Sigmoid colon (tissue), 4 donors: ENCODE measurements around the gene APOOL.
A peak's percentile ranks its signal among the peaks of the same experiment; 100 is the strongest.

ENCODE experiments used
- CTCF ChIP-seq, 4 experiments: fragments of 450-650 bp in 3 of 4; fragments of 200-600 bp in 1 of 4; IDR thresholded peaks; one replicate each; pipeline ENCODE4 v1.5.1; 2016 to 2019; ENCODE audit warnings: antibody characterized with exemption in 4 of 4, mild to moderate bottlenecking in 3 of 4, moderate library complexity in 2 of 4
- EP300 ChIP-seq, 4 donors: sonication (generic); formaldehyde crosslinking; IDR thresholded peaks; one replicate each; pipeline ENCODE4 v1.6.1; 2017; ENCODE audit warnings: antibody characterized with exemption in 4 of 4
- POLR2A ChIP-seq, 2 donors: fragments of 450-650 bp; IDR thresholded peaks; one replicate each; pipeline ENCODE4 v1.6.1; 2016; ENCODE audit warnings: antibody characterized with exemption in 2 of 2, mild to moderate bottlenecking in 2 of 2, moderate library complexity in 2 of 2
- POLR2AphosphoS5 ChIP-seq, 4 donors: sonication (generic); formaldehyde crosslinking; IDR thresholded peaks; one replicate each; pipeline ENCODE4 v1.6.1; 2017; ENCODE audit warnings: antibody characterized with exemption in 4 of 4

GRCh38 chrX:85111347-85111746, 107.7 kb downstream of the APOOL start:
- TF ChIP-seq POLR2A (IDR thresholded peaks at IDR 0.05), result no peak
- peak in 3 of 4 experiments; percentile 12 to 43 (median 26) for TF ChIP-seq CTCF (IDR thresholded peaks at IDR 0.05)
- TF ChIP-seq POLR2AphosphoS5 (IDR thresholded peaks at IDR 0.05), result no peak
- no peak for TF ChIP-seq EP300 (IDR thresholded peaks at IDR 0.05)
